Omental fat pad (tissue), 4 donors: ENCODE measurements around the gene KIAA0513. TPM values are rescaled to one million over a fixed set of nuclear protein-coding genes. Genes with fewer than 3 reads are reported as not detected.

Experiments used
- ATAC-seq: fragments of 150-250 bp; one replicate; pipeline ENCODE4 v1.9.1; 2016; ENCODE audit warnings: mild to moderate bottlenecking, moderate library complexity; ENCODE audit not compliant: low FRiP score
- DNase-seq: peaks from one replicate; pipeline ENCODE4 v3.0.0-alpha.2; 2019; ENCODE audit warnings: low spot score
- total RNA-seq, 4 donors: library from RNA; depleted of rRNA; stranded (reverse); fragments of >200 nt; gene quantifications; one replicate each; pipeline ENCODE4 v1.1.0, GENCODE V29; 2016
- TF ChIP-seq, protein P1 (sequence below), 3 donors: fragments of 450-650 bp; IDR thresholded peaks; one replicate each; pipeline ENCODE4 v1.5.1; 2016 to 2017; ENCODE audit warnings: antibody characterized with exemption in 3 of 3, mild to moderate bottlenecking in 3 of 3, moderate library complexity in 2 of 3

The KIAA0513 gene
- total RNA-seq, 4 donors from 2014 or later, result 9.1 to 13.2 (median 11.2) TPM

- no peak for ATAC-seq
- TF ChIP-seq, protein P1, sequence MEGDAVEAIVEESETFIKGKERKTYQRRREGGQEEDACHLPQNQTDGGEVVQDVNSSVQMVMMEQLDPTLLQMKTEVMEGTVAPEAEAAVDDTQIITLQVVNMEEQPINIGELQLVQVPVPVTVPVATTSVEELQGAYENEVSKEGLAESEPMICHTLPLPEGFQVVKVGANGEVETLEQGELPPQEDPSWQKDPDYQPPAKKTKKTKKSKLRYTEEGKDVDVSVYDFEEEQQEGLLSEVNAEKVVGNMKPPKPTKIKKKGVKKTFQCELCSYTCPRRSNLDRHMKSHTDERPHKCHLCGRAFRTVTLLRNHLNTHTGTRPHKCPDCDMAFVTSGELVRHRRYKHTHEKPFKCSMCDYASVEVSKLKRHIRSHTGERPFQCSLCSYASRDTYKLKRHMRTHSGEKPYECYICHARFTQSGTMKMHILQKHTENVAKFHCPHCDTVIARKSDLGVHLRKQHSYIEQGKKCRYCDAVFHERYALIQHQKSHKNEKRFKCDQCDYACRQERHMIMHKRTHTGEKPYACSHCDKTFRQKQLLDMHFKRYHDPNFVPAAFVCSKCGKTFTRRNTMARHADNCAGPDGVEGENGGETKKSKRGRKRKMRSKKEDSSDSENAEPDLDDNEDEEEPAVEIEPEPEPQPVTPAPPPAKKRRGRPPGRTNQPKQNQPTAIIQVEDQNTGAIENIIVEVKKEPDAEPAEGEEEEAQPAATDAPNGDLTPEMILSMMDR (IDR thresholded peaks at IDR 0.05), result no peak
- no peak for DNase-seq
Observed at GRCh38 chr16:85062323-85062722, 34.7 kb downstream of the KIAA0513 start.

DNA sequence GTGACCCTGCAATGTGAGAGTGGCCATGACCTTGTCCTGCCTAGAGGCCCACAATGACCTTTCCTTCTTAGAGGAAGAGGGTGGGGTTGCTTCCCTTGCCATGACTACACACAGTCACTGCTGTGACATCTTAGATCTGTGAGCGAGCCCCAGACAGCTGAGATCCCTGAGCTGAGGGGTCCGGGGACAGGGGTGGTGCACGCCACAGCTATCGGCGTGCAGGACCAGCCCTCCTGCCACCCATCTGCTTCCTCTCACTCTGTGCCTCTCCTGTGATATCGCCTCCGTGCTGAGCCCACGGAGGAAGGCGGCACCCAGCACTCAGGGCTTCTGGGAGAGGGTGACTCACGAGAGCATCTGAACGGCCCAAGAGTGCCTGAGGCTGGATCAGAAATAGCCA, 35.2 kb downstream of the KIAA0513 start:
- TF ChIP-seq, protein P1 (IDR thresholded peaks at IDR 0.05), result no peak
- DNase-seq, result no peak
- ATAC-seq, result peak; percentile 25

DNA sequence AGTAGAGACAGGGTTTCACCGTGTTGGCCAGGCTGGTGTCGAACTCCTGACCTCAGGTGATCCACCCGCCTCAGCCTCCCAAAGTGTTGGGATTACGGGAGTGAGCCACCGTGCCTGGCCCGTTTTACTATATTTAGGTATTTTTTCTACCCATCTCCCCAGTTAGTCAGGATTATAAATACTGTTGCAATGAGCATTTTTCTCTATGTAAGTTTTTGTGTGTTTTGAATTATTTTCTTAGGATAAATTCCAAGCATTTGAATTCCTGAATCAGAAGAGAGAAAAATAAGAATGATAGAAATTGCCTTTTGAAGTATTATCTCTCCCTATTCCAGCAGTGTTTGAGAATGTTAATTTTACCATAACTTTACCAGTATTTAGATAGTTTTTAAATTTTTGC, 36.6 kb downstream of the KIAA0513 start:
- DNase-seq (no peak), ATAC-seq (no peak)
- TF ChIP-seq, protein P1 (IDR thresholded peaks at IDR 0.05), result no peak

GRCh38 chr16:85065099-85065498, 37.5 kb downstream of the KIAA0513 start:
- ATAC-seq (no peak), DNase-seq (no peak)
- TF ChIP-seq, protein P1 (IDR thresholded peaks at IDR 0.05), result no peak

DNA sequence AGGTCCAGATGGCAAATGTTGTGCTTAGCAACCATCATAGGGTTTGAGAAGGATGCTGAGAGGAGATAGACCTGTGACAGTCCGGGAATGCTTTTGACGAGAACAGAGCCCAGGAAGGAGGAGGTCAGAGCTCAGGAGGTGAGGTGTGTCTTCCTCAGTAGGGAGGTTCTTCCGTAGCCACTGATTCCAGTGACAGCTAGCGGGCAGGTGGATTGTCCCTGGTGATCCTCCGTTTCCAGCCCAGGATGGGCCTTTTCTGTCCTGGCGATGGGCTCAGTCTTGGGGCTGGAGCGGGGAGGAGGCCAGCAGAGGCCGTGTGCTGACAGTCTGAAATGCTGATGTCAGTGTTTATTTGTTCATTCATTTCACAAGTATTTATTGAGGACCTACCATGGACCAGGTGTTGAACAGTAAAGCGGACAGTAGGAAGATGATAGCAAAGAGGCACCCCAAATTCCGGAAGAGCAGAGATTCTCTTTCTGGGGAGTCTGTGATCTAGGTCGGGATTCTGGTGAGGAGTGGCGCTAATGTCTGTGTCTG, 38.8 kb downstream of the KIAA0513 start:
- no peak for DNase-seq
- TF ChIP-seq, protein P1 (IDR thresholded peaks at IDR 0.05), result no peak

DNA sequence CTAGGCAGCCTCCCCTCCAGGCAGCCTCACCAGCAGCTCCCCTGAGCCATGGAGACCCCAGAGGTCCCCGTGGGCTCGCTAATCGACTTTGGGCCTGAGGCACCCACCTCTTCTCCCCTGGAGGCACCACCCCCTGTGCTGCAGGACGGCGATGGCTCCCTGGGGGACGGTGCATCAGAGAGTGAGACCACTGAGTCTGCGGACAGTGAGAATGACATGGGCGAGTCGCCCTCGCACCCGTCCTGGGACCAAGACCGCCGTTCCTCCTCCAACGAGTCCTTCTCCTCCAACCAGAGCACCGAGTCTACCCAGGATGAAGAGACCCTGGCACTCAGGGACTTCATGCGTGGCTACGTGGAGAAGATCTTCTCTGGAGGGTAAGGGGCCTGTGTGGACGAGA, 39.4 kb downstream of the KIAA0513 start:
- TF ChIP-seq, protein P1 (IDR thresholded peaks at IDR 0.05), result no peak
- ATAC-seq, result no peak
- DNase-seq, result no peak

More for the DNA sequence above, 38.8 kb downstream of the KIAA0513 start:
- ATAC-seq, result no peak

DNA sequence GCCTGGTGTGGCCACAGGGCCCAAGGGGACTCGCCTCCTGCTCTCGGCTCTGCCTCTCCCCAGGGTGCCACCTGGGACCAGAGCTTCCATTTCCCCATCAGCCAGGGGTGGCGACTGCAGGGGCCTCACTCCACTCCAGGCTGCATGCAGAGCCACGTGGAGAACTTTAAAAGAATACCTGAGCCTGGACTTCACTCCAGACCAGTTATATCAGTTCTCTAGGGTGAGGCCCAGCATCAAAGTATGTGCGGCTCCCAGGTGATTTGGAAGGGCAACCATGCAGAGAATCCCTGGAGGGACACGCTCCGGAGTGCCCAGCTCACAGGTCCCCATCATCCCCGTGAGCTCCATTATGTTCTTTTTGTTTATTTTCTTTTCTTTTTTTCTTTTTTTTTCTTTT, 39.8 kb downstream of the KIAA0513 start:
- DNase-seq (no peak), ATAC-seq (no peak)
- TF ChIP-seq, protein P1 (IDR thresholded peaks at IDR 0.05), result no peak
